Neural progenitor cell (in vitro differentiated cells): ENCODE results near the gene ZYX. TPM values are rescaled to one million over a fixed set of nuclear protein-coding genes. Genes with fewer than 3 reads are reported as not detected.

Source experiments
- DNase-seq: peaks from one replicate; pipeline ENCODE4 v3.0.0-alpha.2; 2016; ENCODE audit warnings: low spot score
- H2AFZ ChIP-seq: fragments of 200-600 bp; sonication (generic); replicated peaks from 2 replicates; pipeline ENCODE4 v1.6.1; 2016; ENCODE audit warnings: antibody characterized with exemption
- H3F3A ChIP-seq: fragments of 200-600 bp; sonication (generic); 2 replicates; pipeline ENCODE4 v1.6.1; 2016; ENCODE audit warnings: antibody characterized with exemption, low read depth
- H3K27ac ChIP-seq: fragments of 200-600 bp; sonication (generic); 2 replicates; pipeline ENCODE4 v1.5.1; 2016; ENCODE audit warnings: mild to moderate bottlenecking
- H3K27me3 ChIP-seq: fragments of 200-600 bp; sonication (generic); 2 replicates; pipeline ENCODE4 v1.6.1; 2016; ENCODE audit warnings: mild to moderate bottlenecking, moderate library complexity
- H3K36me3 ChIP-seq: fragments of 200-600 bp; sonication (generic); 2 replicates; pipeline ENCODE4 v1.5.1; 2016
- H3K4me1 ChIP-seq: fragments of 200-600 bp; sonication (generic); 2 replicates; pipeline ENCODE4 v1.6.1; 2016; ENCODE audit warnings: mixed run types
- H3K4me2 ChIP-seq: fragments of 200-600 bp; sonication (generic); 2 replicates; pipeline ENCODE4 v1.6.1; 2016
- H3K4me3 ChIP-seq: fragments of 200-600 bp; sonication (generic); 2 replicates; pipeline ENCODE4 v1.5.1; 2016
- H3K79me2 ChIP-seq: fragments of 200-600 bp; sonication (generic); 2 replicates; pipeline ENCODE4 v1.6.1; 2016; ENCODE audit warnings: low read depth
- H3K9ac ChIP-seq: fragments of 200-600 bp; sonication (generic); 2 replicates; pipeline ENCODE4 v1.6.1; 2016
- H3K9me3 ChIP-seq: fragments of 200-600 bp; sonication (generic); 2 replicates; pipeline ENCODE4 v1.5.1; 2016; ENCODE audit warnings: low read depth
- H4K20me1 ChIP-seq: fragments of 200-600 bp; sonication (generic); 2 replicates; pipeline ENCODE4 v1.6.1; 2016; ENCODE audit warnings: low read depth
- H3K27ac Mint-ChIP-seq: 3 replicates; pipeline ENCODE4 v1.8.0; 2021; ENCODE audit warnings: mixed read lengths
- H3K27me3 Mint-ChIP-seq: 2 replicates; pipeline ENCODE4 v1.8.0; 2022; ENCODE audit warnings: low read depth, mild to moderate bottlenecking, inconsistent platforms, moderate library complexity, mixed read lengths; ENCODE audit not compliant: insufficient read depth
- H3K36me3 Mint-ChIP-seq: 3 replicates; pipeline ENCODE4 v1.8.0; 2021; ENCODE audit warnings: mixed read lengths
- H3K4me1 Mint-ChIP-seq: 3 replicates; pipeline ENCODE4 v1.8.0; 2021; ENCODE audit warnings: mixed read lengths
- H3K4me3 Mint-ChIP-seq: 3 replicates; pipeline ENCODE4 v1.8.0; 2021; ENCODE audit warnings: mild to moderate bottlenecking, moderate library complexity, mixed read lengths
- H3K9me3 Mint-ChIP-seq: 3 replicates; pipeline ENCODE4 v1.8.0; 2020; ENCODE audit warnings: mixed read lengths
- CTCF ChIP-seq: fragments of 200-600 bp; sonication (generic); IDR thresholded peaks from 2 replicates; pipeline ENCODE4 v1.5.1; 2017; ENCODE audit warnings: antibody characterized with exemption, mild to moderate bottlenecking
- EZH2 ChIP-seq: fragments of 200-600 bp; sonication (generic); IDR thresholded peaks from 2 replicates; pipeline ENCODE4 v1.6.1; 2017; ENCODE audit warnings: antibody characterized with exemption, mild to moderate bottlenecking, moderate library complexity
- EZH2phosphoT487 ChIP-seq: fragments of 200-600 bp; sonication (generic); IDR thresholded peaks from 2 replicates; pipeline ENCODE4 v1.6.1; 2017; ENCODE audit warnings: antibody characterized with exemption
- total RNA-seq: library from RNA; depleted of rRNA; stranded (reverse); fragments of >200 nt; gene quantifications from 2 replicates; pipeline ENCODE4 v1.2.3, GENCODE V29; 2015; ENCODE audit warnings: low replicate concordance

Gene ZYX
- total RNA-seq, 1 donor from 2014 or later = 5.2 TPM

GRCh38 chr7:143396625-143397556, 15.7 kb downstream of the ZYX start:
- peak overlapping the region; percentile 79 for H3K27ac Mint-ChIP-seq
- H3K4me3 ChIP-seq = no peak overlapping the region
- H3K36me3 ChIP-seq = no peaks in the 10 kb centered on the region
- TF ChIP-seq CTCF (no peak), EZH2phosphoT487 (no peak), EZH2 (no peak)
- H3K27me3 Mint-ChIP-seq = peaks cover 8% of the 10 kb centered on the region
- peaks cover 14% of the 10 kb centered on the region for H3K36me3 Mint-ChIP-seq
- H2AFZ ChIP-seq = no peak overlapping the region
- no peak overlapping the region for H3K4me2 ChIP-seq
- H3K79me2 ChIP-seq = no peaks in the 10 kb centered on the region
- no peaks in the 10 kb centered on the region for H4K20me1 ChIP-seq
- peaks cover 5% of the 10 kb centered on the region for H3K4me1 Mint-ChIP-seq
- H3F3A ChIP-seq = no peaks in the 10 kb centered on the region
- no peaks in the 10 kb centered on the region for H3K4me1 ChIP-seq
- H3K27me3 ChIP-seq = no peaks in the 10 kb centered on the region
- no peak for DNase-seq
- H3K27ac ChIP-seq = no peak overlapping the region
- H3K9ac ChIP-seq = no peak overlapping the region
- no peaks in the 10 kb centered on the region for H3K9me3 ChIP-seq
- peaks cover 4% of the 10 kb centered on the region for H3K9me3 Mint-ChIP-seq
- no peak overlapping the region for H3K4me3 Mint-ChIP-seq

GRCh38 chr7:143397710-143398530, 16.8 kb downstream of the ZYX start:
- Histone ChIP-seq H3K4me3 (no peak overlapping the region), H3K36me3 (no peaks in the 10 kb centered on the region), H4K20me1 (no peaks in the 10 kb centered on the region), H3K9ac (no peak overlapping the region), H3K27me3 (no peaks in the 10 kb centered on the region), H3K9me3 (no peaks in the 10 kb centered on the region), H3K4me1 (no peaks in the 10 kb centered on the region), H3K4me2 (no peak overlapping the region), H2AFZ (no peak overlapping the region), H3K79me2 (no peaks in the 10 kb centered on the region), H3K27ac (no peak overlapping the region), H3F3A (no peaks in the 10 kb centered on the region)
- TF ChIP-seq EZH2phosphoT487 (no peak), EZH2 (no peak), CTCF (no peak)
- H3K36me3 Mint-ChIP-seq = peaks cover 8% of the 10 kb centered on the region
- no peak overlapping the region for H3K4me3 Mint-ChIP-seq
- peaks cover 8% of the 10 kb centered on the region for H3K27me3 Mint-ChIP-seq
- H3K27ac Mint-ChIP-seq = no peak overlapping the region
- H3K9me3 Mint-ChIP-seq = peaks cover 4% of the 10 kb centered on the region
- DNase-seq = no peak
- peaks cover 5% of the 10 kb centered on the region for H3K4me1 Mint-ChIP-seq

GRCh38 chr7:143398616-143399015, 17.5 kb downstream of the ZYX start:
- Histone ChIP-seq H3K36me3 (no peaks in the 10 kb centered on the region), H2AFZ (no peak overlapping the region), H3K9me3 (no peaks in the 10 kb centered on the region), H3K9ac (no peak overlapping the region), H3K27ac (no peak overlapping the region), H3K27me3 (no peaks in the 10 kb centered on the region), H3K4me1 (no peaks in the 10 kb centered on the region), H3K4me3 (no peak overlapping the region), H3K79me2 (no peaks in the 10 kb centered on the region), H3F3A (no peaks in the 10 kb centered on the region), H4K20me1 (no peaks in the 10 kb centered on the region), H3K4me2 (no peak overlapping the region)
- Mint-ChIP-seq H3K4me1 (peaks cover 5% of the 10 kb centered on the region), H3K27ac (no peak overlapping the region), H3K9me3 (peaks cover 4% of the 10 kb centered on the region), H3K36me3 (peaks cover 4% of the 10 kb centered on the region), H3K27me3 (peaks cover 6% of the 10 kb centered on the region), H3K4me3 (no peak overlapping the region)
- TF ChIP-seq EZH2phosphoT487 (no peak), CTCF (no peak), EZH2 (no peak)
- no peak for DNase-seq
